ENCODE data around the gene CRTAC1. TPM values are rescaled to one million over a fixed set of nuclear protein-coding genes. Genes with fewer than 3 reads are reported as not detected.

Gene CRTAC1
- total and polyA plus RNA-seq, 9 of the 15 experiments (the other 6 are each of a cell fraction or from before 2014, with no cell fraction given), result not detected

- no peak for TF ChIP-seq RREB1 (CRISPR knock-in tag; IDR thresholded peaks at IDR 0.05)
- no peak for TF ChIP-seq ERF (CRISPR knock-in tag; IDR thresholded peaks at IDR 0.05)
- no peak for TF ChIP-seq SRSF1 (IDR thresholded peaks at IDR 0.05; ENCODE audit: low read depth, low read length)
- TF ChIP-seq KDM1A (IDR thresholded peaks at IDR 0.05), result no peak
- TF ChIP-seq ZNF253 (CRISPR knock-in tag; conservative IDR thresholded peaks at IDR 0.05), result no peak
- TF ChIP-seq HDAC2 (IDR thresholded peaks at IDR 0.05), result no peak
- no peak for TF ChIP-seq GABPB1 (CRISPR knock-in tag; IDR thresholded peaks at IDR 0.05)
- peak; percentile 22; the same call in 1 of the 2 replicates for TF ChIP-seq TCF3 (CRISPR knock-in tag; IDR thresholded peaks at IDR 0.05)
- TF ChIP-seq EWSR1 (IDR thresholded peaks at IDR 0.05; ENCODE audit: borderline replicate concordance, low read depth, partially characterized antibody), result no peak
- TF ChIP-seq SLC30A9 (CRISPR knock-in tag; IDR thresholded peaks at IDR 0.05), result no peak
- TF ChIP-seq RBM22 (IDR thresholded peaks at IDR 0.05; ENCODE audit: low read depth, low read length, poor library complexity, severe bottlenecking), result no peak
- no peak for TF ChIP-seq ZNF644 (tag; IDR thresholded peaks at IDR 0.05; ENCODE audit: low read depth)
- TF ChIP-seq ZNF584 (CRISPR knock-in tag; IDR thresholded peaks at IDR 0.05; ENCODE audit: low read depth), result no peak
- TF ChIP-seq HEY1 (CRISPR knock-in tag; IDR thresholded peaks at IDR 0.05; ENCODE audit: borderline replicate concordance), result no peak
- TF ChIP-seq FOXA1 (IDR thresholded peaks at IDR 0.05; ENCODE audit: borderline replicate concordance), result no peak
- TF ChIP-seq YBX1 (IDR thresholded peaks at IDR 0.05), result no peak
- no peak for TF ChIP-seq ATF4 (CRISPR knock-in tag; IDR thresholded peaks at IDR 0.05)
- no peak for TF ChIP-seq SRSF9 (IDR thresholded peaks at IDR 0.05; ENCODE audit: borderline replicate concordance, low read depth, low read length)
- TF ChIP-seq, protein P1, sequence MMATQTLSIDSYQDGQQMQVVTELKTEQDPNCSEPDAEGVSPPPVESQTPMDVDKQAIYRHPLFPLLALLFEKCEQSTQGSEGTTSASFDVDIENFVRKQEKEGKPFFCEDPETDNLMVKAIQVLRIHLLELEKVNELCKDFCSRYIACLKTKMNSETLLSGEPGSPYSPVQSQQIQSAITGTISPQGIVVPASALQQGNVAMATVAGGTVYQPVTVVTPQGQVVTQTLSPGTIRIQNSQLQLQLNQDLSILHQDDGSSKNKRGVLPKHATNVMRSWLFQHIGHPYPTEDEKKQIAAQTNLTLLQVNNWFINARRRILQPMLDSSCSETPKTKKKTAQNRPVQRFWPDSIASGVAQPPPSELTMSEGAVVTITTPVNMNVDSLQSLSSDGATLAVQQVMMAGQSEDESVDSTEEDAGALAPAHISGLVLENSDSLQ (IDR thresholded peaks at IDR 0.05), result 0 out of 2 replicates have a peak, but pooled peaks have one; percentile 6
- TF ChIP-seq IFI16 (CRISPR knock-in tag; IDR thresholded peaks at IDR 0.05), result no peak
- no peak for TF ChIP-seq MECOM (CRISPR knock-in tag; IDR thresholded peaks at IDR 0.05)
- no peak for TF ChIP-seq ZNF124 (CRISPR knock-in tag; IDR thresholded peaks at IDR 0.05)
Measured at GRCh38 chr10:97869091-97870042, 161.1 kb downstream of the CRTAC1 start (continued).
